ENCODE measurements around the gene DPP6.
"Not testable (repeated sequence)": the region's sequence is repeated elsewhere in the genome, so short reads cannot be mapped to it uniquely, and the experiment has no call there.

Gene DPP6

DNA sequence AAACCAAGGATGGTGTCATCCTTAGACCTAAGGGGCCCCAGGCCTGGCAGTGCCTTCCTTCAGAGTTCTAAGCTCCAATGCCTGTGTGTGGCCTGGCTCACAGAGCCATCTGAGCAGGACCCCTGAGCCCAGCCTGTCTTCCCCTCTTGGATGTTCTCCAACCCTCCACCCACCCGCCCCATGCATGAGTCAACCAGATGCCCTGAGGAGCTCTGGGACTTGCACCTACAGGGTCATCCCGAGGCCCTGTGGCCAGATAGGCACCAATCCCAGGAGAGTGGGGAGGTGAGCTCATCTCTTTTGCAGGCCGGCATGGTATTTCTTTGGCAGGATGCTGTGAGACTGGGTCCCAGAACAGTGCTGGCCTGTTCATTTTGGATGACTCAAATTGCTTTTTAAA, 103.7 kb downstream of the DPP6 start:
- not testable (repeated sequence) for DNase-seq

DNA sequence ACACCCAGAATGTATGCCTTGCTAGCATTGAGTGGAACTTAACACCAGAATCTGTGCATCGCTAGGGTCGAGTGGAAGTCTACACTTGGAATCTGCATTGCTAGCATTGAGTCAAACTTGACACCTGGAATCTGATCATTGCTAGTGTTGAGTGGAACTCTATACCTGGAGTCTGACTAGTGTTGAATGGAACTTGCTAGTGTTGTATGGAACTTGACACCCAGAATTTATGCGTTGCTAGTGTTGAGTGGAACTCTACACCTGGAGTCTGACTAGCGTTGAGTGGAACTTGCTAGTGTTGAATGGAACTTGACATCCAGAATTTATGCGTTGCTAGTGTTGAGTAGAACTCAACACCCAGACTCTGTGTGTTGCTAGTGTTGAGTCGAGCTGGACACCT, 110.7 kb downstream of the DPP6 start:
- DNase-seq, result not testable (repeated sequence)

DNA sequence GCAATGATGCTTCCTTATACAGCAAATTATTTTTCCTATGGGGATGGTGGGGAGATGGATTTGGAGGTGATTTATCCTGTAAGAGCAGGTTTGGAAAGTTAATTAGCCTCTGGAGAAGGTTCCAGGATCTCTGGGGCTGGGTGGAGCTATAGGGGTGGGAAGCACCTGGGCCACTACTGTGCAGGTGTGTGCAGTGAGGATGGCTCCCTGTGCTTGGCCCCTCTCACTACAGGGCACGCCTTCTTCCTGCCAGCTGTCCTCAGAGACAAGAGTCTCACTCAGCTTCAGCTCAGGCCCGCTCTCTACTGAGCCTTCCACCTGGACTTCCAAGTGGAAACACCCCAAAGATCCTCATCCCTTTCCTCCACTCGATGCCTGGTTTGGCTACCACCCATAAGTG, 111.4 kb downstream of the DPP6 start:
- DNase-seq, result not testable (repeated sequence)

DNA sequence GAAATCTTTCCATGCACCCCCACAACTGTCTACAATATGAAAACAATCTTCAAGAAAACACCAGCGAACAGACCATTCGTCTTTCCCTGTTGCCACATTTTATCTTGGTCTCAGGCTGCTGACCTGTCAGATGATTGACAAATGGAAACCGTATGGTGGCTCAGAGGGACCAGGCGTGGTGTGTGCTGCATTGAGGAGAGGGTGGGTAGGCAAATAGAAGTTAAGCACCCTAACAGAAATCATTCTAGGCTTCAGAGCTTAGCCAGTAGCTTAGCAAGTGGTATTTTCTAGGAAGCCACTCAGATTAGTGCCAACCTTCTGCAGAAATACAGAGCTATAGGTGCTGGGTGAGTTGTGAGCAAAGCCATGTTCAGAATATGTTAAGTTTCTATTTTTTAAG, 114.9 kb downstream of the DPP6 start:
- DNase-seq, result no peak

DNA sequence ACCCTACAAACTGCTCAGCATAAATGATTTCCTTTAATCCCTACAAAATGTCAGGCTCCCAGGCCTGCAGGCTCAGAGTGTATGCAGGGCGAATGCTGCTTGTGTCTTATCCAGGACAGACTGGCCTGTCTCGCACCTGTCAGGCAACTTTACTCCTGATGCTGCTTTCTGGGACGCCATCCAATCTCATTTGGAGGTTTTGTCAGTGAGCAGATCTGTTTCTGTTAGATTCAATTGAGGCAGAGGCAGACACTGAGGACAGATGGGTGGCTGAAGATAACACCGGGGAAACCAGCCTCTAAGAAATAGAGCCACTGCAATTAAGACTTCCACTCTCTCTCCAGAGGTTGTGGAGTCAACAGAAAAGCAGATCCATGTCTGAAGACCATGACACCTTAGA, 115.6 kb downstream of the DPP6 start:
- DNase-seq, result no peak

DNA sequence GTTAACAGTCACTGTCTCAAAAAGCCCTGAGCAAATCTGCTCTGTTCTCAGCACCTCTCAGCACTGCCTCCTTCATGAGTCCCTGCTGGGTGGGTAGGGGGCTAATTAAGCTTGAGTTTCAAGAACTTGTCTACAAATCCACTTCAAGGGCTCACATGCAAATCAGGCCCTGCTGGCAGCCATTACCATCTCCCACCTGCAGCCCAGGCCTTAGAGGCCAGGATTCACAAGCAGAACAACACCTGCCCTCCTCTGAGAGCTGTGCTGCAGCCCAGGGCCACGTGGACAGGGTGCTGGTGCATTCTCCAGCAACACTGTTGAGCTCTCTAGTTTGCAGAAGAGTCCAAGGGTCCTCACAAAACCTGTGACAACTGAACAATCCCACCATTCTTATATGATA, 119.2 kb downstream of the DPP6 start:
- no peak for DNase-seq

DNA sequence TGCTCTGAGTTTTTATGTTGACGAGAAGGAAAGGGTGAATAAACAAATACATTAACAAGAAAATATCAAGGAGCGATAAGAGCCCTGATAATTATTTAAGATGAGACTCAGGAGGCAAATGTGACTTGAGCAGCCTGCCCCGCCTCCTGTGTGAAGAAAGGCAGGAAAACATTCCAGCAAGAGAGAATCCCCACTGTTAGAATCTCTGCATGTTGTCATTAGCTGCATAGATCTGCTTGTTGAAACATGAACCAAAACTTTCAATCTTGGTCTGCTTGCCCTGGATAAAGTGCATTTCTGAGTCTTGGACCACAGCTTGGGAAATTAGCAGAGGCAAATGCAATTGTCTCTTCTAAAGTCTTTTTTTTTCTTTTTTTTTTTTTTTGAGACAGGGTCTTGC, 120.0 kb downstream of the DPP6 start:
- DNase-seq, result no peak

DNA sequence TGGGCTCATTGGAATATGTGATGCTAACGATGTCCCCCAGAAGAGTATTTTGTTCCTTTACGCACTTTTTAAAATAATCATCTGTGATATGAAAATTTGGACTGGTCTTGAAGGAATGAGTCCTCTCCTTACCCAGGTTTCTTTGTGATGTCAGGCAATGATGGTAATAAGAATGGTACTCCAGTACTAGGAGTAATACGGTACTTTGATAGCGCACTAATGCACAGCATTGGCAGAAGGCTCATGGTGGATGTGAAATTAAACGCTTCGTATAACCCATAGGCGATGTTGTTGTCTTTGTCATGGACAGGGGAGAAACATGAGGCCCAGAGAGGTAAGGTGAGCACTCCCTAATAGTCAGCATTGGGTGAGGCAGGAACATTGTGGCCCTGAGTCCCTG, 125.4 kb downstream of the DPP6 start:
- DNase-seq, result no peak

DNA sequence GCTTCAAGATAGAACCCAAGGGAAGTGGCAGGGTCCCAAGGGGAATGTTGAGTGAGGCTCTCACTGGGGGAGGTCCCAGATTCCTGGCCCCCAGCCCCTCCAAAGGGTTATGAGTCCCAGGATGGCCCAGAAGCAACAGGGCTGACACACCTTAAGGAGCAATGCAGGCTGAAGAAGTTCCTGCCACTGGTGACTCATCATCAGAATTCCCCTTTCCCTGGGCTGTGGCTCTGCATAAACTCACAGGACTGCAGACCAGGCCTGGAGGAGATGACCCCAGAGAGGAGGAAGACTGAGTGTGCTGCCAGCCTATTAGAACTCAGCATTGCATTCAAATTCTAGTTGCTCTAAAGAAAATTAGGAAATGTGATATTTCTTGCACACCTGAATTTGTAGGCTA, 126.7 kb downstream of the DPP6 start:
- DNase-seq, result no peak

DNA sequence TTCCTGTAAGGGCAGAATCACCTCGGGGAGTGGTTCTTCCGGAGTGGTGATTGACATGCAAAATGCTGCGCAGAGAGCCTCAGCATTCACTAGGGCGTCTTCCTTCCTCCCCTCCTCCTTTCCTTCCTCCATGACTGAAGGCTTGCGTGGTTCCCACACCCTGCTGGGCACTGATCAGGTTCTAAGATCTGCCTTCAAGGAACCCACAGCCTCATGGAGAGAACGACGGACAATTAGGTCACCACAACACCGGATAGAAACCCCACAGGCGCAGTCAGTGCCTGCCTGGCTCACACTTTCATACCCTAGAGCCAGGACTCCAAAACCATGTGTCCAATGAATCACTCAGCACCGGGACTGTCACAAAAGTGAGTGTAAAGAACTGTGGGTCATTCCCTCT, 131.3 kb downstream of the DPP6 start:
- DNase-seq, result no peak

DNA sequence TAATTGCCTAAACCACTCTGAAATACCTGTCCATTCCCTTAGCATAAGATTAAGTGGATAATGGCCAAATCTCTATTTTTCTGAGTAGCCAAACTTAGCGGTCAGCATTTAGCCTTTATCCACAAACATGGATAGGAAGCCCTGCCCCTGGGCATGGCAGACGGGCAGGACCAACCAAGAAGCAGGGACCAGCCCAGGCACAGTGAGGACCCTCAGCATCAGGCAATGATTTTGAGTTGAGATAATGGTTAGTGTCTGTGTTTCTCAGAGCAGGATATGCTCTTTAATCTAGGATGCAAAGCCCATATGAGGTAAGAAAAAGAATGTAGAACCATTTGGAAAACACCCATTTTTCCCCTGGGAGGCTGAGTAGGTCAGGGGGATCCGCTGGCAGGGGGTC, 131.7 kb downstream of the DPP6 start:
- DNase-seq, result no peak

DNA sequence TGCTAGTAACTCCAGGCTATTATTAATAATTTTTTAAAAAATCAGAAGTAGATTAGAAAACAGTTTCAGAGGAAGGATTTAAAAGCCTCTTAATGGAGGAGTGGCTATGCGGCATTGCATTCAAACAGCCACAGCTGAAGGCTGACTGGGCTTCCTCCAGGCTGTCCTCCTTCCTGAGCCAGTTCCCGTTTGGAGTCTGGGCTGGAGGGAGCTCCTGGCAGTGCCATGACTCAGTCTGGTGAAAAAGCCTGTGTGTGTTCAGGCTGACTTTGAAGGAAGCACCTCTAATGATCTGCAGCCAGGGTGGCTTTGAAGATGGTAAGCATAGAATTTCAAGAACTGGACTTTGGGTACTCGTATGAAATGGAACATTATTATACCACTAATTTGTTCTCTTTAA, 134.6 kb downstream of the DPP6 start:
- no peak for DNase-seq

DNA sequence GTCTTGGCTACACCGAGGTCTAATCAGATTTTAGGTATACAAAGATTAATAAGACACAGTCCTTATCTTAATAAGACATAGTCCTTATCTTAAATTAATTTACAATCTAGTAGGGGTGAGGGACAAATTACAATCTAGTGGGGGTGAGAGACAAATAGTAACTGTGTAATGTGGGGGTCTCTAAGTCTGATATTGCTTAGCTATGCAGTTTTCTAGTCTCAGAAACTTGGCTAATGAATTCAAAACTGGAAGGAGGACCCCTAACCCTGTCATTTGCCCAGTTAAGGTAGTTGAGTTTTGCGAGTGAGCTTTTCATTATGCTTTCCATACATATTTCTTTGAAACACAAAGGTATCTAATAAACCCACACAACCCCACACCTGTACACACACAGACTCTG, 136.1 kb downstream of the DPP6 start:
- no peak for DNase-seq

DNA sequence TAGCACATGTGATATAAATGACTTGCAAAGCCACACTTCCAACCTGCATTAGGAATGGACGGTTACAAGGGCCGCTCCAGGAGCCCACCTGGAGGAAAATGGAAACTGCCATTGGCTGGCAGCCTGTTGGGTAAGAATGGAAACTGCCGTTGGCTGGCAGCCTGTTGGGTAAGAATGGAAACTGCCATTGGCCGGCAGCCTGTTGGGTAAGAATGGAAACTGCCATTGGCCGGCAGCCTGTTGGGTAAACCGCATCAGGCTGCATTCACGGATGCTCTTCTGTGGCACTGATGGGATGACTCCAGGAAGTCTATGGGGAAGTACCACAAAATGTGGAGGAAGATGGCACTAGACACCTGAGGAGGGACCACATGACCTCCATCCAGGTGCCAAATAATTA, 143.1 kb downstream of the DPP6 start:
- DNase-seq, result no peak

DNA sequence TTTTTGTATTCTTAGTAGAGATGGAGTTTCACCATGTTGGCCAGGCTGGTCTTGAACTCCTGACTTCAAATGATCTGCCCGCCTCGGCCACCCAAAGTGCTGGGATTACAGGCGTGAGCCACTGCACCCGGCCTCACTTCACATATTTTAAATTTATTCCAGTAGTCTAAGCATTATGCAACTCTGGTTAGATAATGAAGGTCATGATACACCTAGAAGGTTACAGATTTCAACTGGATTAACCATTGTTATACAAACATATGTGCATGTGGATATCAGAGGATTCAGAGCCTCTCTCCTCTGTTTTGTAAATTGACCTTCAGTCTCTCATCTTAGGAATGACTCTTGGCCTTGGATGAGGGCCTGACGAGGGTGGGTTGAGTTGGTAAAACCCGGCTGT, 146.3 kb downstream of the DPP6 start:
- DNase-seq, result no peak

DNA sequence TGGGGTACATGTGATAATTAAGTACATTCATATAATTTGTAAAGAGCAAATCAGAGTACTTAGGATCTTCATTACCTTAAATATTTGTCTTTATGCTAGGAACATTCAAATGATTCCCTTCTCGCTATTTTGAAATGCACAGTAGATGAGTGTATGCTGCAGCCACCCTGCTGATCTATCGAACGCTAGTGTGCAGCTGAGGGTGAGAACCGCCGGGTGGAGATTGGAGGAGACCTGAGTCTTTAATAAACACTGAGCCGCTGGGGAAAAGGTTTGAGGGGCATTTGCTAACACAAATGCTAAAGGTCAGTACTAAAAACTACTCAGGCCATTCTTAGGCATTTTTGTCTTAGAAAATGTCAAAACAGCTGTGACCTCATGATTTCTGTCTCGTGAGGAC, 148.0 kb downstream of the DPP6 start:
- no peak for DNase-seq

DNA sequence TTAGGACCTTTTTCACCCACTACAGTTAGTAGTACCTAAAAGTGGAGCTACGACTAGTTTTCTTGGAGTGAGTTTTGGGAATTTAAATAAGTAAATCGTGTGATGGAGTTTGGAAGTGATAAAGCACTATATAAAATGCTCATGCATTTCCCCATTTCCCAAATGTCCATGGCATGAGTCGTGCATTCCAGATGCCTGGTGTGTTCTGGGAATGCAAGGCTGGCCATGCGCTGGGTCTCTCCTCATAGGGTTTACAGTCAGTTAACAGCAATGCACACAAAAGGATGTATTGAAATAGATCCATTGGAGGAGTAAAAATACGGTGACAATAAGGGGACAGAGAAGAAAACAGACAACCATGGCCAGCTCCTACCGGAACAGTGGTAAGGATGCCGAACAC, 149.8 kb downstream of the DPP6 start:
- DNase-seq, result no peak

DNA sequence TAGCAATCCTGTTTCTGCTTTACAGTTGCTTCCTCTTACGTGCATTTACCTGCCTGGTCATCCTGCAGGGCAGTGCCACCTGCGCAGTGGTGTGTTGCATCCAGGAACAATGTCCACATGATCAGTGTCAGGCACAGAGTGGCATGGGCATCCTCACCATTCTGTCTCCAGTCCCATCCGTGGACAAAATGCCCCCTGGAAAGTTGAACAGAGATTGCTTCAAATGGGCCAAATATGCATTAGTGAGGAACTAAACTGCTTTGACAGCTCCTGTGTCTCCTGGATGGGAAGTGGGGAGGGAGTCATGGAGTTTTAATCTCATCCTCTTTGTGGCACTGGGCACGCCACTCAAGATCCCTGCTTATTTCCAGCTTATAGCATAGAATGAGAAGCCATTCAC, 151.8 kb downstream of the DPP6 start:
- DNase-seq, result no peak

DNA sequence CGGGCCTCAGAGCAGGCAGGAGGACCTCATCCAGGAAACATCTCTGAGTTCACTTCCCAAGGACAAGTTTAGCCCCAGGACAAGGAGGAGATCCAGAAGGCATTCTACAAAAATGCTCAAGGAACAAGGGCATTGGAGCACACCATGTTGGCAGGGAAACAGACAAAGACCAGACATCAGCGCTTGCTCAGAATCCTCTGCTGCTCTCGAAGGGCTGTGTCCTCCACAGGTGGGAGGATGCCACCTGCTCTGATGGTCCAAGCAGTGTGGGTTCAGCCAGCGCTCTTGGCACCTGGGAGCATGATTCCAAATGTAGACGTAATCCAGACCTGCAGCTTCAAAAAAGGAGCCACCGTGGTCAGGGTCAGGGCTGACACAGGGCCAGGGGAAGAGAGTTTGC, 160.7 kb downstream of the DPP6 start:
- DNase-seq, result no peak

DNA sequence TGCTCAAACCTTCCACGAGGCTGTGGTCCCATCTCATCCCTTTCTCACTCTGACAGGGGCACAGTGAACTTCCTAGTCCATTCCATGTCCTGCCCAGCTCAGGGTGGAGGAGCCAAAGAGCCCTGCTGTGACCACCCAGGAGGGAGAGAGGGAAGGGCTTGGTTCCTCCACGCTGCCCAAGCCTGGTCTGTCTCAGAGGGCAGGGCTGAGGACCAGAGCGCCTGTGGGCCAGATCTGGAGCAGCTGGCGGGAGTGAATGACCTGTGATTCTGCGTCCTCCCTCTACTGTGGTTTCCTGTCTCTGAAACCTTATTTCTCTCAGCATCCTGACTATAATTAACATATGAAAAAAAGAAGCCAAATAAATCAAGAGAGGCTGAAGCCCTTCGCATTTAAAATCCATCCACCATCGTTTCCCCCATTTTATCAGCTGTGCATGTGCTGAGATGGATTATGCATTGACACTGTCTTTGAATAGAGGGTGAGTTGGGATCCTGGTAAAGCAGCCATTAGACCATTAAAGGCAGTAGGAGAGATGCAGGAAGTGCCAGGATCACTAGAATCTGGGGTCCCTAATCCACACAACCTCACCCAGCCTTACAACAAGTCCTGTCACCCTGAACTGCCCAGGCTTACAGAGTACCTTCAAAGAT, 165.6 kb downstream of the DPP6 start:
- DNase-seq, result no peak

DNA sequence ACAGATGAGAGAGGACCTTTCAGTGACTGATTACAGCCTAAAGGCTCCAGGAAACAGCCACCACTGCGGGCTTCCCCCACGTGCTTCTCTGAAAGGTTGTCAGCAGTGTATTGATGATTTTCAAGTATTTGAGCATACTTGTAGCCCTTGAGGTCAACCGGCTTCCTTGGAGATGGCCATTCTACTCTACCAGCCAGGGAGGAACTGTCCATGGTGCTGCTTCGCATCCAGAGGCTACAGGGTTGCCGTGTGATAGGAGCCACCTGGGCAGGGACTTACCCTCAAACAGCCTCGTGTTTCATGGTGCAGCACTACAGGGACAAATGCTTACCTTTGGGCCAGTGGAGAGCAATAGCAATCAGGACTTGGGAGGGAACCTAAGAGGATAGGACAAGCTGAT, 179.5 kb downstream of the DPP6 start:
- no peak for DNase-seq

DNA sequence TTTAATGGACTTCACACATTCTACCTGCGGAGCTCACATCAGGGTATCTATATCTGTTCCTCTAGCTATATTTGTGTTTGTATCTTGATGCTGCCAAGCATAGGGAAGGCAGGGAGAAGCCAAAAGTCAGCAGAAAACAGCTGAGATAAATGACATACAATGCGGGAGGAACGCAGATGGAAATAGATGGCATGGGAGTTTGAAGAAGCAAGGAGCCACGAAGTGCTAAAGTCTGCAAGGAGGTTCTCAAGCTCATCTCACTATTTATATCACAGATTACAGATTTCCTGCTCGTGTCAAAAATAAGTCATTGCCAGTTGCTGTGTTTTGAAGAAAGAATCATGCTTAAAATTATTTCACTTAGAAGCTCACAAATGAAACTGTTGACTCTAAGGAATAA, 180.5 kb downstream of the DPP6 start:
- no peak for DNase-seq

DNA sequence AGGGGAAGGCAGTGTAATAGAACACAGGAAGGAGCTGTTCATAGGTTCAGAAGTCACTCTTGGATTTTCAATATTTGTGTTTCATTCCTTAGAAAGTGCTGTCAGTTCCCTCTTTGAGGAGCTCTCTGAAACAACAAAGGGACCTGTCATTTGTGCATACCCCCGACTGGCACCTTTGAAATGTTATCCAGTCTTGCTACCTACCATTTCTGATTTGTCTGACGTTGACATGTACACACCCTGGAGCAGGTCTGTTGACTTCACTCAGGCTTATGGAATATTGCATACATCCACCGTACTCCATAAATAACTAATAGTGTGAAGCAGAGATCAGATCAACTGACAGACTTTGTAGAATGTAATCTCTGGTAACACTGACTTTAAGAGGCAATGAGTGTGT, 189.8 kb downstream of the DPP6 start:
- no peak for DNase-seq

DNA sequence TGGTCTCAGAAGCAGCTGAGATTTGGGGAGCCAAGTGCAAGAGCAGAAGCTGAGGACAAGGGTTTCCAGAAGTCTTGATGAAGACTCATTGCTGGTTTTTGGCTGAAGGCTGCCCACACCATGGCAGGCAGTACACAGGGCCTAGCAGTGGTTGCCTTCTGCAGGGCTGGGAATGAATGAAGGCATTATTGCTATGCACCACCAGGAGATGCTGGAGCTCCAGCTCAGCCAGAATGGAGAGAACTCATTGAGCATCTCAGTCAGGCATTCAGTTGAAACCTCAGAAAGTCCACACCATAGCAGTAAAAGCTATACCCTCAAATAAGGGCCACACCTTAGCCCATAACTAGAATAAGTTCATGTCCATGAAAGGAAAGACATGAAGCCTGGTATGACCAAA, 190.5 kb downstream of the DPP6 start:
- no peak for DNase-seq

DNA sequence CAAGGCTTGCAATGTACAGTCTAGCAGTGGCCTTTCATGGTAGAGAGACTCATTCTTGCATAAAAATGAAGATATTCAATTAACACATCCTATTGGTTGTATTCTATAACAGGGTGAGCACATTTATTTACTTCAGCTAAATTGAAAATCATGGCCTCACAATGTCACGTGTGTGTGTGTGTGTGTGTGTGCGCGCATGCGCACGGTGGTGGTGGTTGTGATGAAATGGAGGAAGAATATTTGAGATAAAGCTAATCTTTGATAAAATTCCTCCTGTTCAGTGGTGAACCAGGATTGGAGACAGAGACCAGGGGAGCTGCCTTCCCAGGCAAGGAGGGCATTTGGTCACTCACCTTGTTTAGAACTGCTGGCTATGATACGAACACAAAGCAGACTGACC, 199.8 kb downstream of the DPP6 start:
- DNase-seq, result no peak

DNA sequence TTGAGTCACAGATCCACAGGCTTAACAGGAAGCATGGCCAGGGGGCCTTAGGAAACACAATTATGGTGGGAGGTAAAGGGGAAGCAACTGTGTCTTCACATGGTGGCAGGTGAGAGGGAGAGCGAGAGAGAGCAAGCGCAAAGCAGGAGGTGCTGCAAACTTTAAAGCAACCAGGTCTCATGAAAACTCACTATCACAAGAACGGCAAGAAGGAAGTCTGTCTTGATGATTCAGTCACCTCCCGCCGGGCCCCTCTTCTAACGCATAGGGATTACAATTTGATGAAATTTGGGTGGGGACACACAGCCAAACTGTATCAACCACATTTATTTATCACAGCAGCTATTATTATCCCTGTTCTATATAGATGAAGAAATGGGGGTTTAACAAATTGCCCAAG, 201.6 kb downstream of the DPP6 start:
- no peak for DNase-seq
